ENCODE results near the gene CPAMD8. TPM values are rescaled to one million over a fixed set of nuclear protein-coding genes. Genes with fewer than 3 reads are reported as not detected.
A peak's percentile ranks its signal among the peaks of the same experiment; 100 is the strongest.

Gene CPAMD8
- total RNA-seq, 3 donors from 2014 or later, result 2.3 to 5.8 (median 3.1) TPM

DNA sequence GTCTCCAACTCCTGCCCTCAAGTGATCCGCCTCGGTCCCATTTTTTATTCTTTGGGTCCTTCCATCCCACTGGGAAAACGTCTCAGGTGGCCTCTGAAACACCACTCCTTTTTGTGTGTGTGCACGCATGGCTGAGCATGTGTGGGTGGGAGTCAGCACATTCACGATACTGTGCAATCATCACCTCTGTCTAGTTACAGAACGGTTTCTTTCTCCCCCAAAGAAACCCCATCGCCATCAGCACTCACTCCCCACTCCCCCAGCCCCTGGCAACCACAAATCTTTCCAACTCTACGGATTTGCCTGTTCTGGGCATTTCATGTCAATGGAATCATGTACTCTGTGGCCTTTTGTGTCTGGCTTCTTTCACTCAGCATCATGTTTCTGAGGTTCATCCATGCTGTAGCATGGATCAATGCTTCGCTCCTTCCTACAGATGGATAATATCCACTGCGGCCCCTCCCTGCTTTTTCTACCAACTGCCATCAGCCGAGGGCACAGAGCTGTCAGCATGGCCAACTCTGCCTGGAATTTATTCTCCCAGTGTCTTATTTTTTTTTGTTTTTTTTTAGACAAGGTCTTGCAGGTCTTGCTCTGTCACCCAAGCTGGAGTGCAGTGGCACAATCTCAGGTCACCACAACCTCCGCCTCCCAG is 128.1 kb downstream of the CPAMD8 start:
- intact Hi-C loops (cut with DNase I, micrococcal nuclease), result no loop called here
- Histone ChIP-seq H3K4me3 (no peak overlapping the region), H3K36me3 (ENCODE audit: low read depth) (no peaks in the 10 kb centered on the region), H3K9me3 (no peaks in the 10 kb centered on the region), H3K4me1 (ENCODE audit: low read depth) (peaks cover 6% of the 10 kb centered on the region)
- DNase-seq, result no peak
- TF ChIP-seq CTCF (IDR thresholded peaks at IDR 0.05), result no peak
- no peak for ATAC-seq

- Histone ChIP-seq H3K4me3 (peak overlapping the region; percentile 22), H3K9me3 (no peaks in the 10 kb centered on the region), H3K36me3 (ENCODE audit: low read depth) (no peaks in the 10 kb centered on the region), H3K4me1 (ENCODE audit: low read depth) (peaks cover 6% of the 10 kb centered on the region)
- DNase-seq, result no peak
- intact Hi-C loops (cut with DNase I, micrococcal nuclease), result no loop called here
- peak; percentile 3 for ATAC-seq
- TF ChIP-seq CTCF (IDR thresholded peaks at IDR 0.05), result no peak
Measured at GRCh38 chr19:16897856-16898161, 128.8 kb downstream of the CPAMD8 start.

GRCh38 chr19:16897029-16897855 is 129.4 kb downstream of the CPAMD8 start:
- ATAC-seq, result peak; percentile 86
- peak; percentile 94 to 96 (median 95) for DNase-seq
- peaks cover 6% of the 10 kb centered on the region for H3K4me1 ChIP-seq (ENCODE audit: low read depth)
- TF ChIP-seq CTCF (IDR thresholded peaks at IDR 0.05), result no peak
- no peaks in the 10 kb centered on the region for H3K36me3 ChIP-seq (ENCODE audit: low read depth)
- intact Hi-C loops (cut with DNase I, micrococcal nuclease), result no loop called here
- H3K9me3 ChIP-seq, result no peaks in the 10 kb centered on the region
- peak overlapping the region; percentile 22 for H3K4me3 ChIP-seq

DNA sequence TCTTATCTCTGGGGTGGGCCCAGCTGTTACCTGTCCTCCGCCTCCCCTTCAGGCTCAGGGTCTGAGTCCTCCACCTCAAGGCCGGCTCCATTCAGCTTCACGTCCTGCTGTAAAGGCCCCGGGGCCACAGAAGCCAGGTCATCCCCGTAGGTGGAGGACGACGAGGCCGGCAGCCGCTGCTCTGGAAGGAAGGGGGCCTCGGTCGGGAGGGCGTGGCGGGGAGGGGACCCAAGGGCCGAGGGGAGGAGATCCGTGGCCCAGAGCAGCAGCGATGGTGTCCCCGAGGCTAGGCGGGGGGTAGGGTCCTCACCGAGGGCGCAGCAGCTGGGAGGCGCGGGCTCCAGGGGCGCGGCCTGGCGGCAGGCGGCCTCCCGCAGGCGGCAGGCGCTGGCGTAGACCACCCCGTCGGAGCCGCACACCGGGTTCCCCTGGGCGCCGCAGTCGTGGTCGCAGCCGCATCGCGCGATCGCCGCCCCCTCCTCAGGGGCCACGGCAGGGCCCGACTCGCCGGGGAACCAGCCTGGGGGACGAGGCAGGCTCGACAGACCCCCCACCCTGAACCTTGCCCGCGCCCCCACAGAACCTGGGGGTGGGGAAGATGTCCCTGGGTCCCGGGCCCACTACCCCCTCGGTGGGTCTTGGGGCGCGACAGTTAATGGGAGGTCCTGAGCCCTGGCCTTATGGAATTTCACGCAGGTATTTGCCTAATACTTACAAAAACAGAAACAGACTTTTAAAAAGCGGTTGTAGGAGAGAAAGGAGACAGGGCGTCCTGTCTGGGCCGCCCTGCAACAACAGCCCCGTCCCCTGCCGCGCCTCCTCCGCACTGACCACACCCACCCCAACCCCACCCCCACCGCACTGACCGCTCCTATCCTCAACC is 130.2 kb downstream of the CPAMD8 start:
- Histone ChIP-seq H3K4me1 (ENCODE audit: low read depth) (peaks cover 6% of the 10 kb centered on the region), H3K9me3 (no peaks in the 10 kb centered on the region), H3K4me3 (no peak overlapping the region), H3K36me3 (ENCODE audit: low read depth) (no peaks in the 10 kb centered on the region)
- DNase-seq, result peak in 2 of 3 donors; percentile 31 to 67
- ATAC-seq, result no peak
- intact Hi-C loops (cut with DNase I, micrococcal nuclease), result no loop called here
- no peak for TF ChIP-seq CTCF (IDR thresholded peaks at IDR 0.05)

- no peaks in the 10 kb centered on the region for H3K36me3 ChIP-seq (ENCODE audit: low read depth)
- intact Hi-C loops (cut with DNase I, micrococcal nuclease), result no loop called here
- peak in 1 of 3 donors; percentile 52 for DNase-seq
- TF ChIP-seq CTCF (IDR thresholded peaks at IDR 0.05), result no peak
- H3K9me3 ChIP-seq, result no peaks in the 10 kb centered on the region
- no peak for ATAC-seq
- peaks cover 6% of the 10 kb centered on the region for H3K4me1 ChIP-seq (ENCODE audit: low read depth)
- no peak overlapping the region for H3K4me3 ChIP-seq
Measured at GRCh38 chr19:16895467-16896145, 131.0 kb downstream of the CPAMD8 start.

Data from mucosa of descending colon (tissue), 3 donors.